GM19463 (cell line): ENCODE measurements around the gene SLC6A19.

Experiments used
- ATAC-seq: cut with Tn5 transposase; IDR thresholded peaks from one replicate; pipeline ENCODE4 v1.9.1; 2021; ENCODE audit warnings: mild to moderate bottlenecking, moderate library complexity; ENCODE audit not compliant: unreplicated experiment

The SLC6A19 gene

DNA sequence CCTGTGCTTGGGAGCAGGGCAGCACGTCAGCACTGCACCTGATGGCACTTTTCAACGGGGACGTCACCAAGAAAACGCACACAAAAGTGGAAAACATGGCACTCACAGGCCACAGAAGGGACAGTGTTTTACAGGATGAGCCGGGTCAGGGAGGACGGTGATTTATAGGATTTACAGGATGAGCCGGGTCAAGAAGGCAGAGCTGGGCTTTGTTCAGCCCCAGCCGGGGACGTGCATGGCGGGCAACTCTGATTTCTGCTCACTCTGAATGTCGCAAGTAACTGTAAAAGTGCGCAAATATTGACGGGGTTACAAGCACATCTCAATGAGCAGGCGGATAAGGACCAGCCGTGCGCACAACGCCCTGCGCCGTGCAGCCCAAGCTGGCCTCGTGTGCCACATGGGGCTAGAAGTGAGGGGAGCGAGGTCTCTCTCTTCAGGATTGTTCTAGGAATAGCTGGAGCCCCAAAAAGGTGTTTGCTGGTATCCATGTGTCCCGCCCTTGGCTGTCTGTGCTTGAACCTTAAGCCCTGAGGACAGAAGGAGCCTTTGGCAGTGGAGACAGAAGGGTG lies 40.2 kb downstream of the SLC6A19 start:
- ATAC-seq, result no peak

DNA sequence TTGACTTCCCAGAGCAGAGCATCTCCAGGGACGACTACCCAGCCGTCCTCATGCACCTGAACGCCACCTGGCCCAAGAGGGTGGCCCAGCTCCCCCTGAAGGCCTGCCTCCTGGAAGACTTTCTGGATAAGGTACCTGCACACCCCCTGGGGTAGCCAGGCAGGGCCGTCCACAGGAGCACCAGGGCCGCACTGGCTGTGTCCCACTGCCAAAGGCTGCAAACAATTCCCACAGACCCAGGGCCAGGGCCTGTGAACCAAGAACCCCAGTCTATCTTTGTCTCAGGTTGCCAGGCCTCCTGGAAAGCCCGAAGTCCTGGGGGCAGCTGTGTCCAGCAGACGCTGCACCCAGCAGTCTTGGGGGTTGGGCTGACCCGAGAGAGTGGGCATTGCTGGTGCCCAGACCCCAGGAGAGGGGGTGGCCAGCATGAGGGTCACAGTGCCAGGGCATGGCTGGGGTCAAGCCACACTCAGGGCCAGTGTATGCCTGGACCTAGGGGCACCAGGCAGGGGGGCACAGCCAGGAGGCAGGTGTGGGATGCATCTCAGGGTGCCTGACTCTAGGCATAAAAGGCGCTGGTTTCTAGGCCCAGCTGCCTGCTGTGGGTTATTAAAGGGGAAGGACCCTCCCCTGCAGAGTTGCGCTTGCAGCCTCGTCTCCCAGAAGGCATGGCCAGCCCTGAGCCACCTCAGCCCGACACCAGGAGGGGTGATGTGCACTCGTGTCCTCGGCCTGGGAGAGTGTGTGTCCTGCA lies 41.5 kb downstream of the SLC6A19 start:
- ATAC-seq, result no peak

DNA sequence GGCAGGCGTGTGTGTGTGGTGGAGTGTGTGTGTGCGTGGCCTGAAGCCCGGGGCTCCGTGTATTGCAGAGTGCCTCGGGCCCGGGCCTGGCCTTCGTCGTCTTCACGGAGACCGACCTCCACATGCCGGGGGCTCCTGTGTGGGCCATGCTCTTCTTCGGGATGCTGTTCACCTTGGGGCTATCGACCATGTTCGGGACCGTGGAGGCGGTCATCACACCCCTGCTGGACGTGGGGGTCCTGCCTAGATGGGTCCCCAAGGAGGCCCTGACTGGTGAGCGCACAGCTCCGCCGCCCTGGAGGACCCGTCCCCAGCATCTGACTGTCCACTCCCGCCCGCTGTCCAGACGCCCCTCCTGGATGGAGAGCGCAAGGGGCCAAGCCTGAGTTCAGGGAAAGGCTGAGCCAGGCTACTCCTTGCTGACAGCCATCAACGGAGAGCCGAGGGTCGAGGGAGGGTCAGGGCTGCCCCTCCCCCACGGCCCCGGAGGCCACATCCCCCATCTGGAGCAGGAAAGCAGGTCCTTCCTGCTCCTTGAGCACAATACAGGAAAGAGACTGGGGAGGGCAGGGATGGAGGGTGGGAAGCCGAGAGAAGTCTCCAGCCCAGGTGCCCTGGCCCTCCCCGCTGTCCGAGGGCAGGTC lies 42.2 kb downstream of the SLC6A19 start:
- no peak for ATAC-seq

DNA sequence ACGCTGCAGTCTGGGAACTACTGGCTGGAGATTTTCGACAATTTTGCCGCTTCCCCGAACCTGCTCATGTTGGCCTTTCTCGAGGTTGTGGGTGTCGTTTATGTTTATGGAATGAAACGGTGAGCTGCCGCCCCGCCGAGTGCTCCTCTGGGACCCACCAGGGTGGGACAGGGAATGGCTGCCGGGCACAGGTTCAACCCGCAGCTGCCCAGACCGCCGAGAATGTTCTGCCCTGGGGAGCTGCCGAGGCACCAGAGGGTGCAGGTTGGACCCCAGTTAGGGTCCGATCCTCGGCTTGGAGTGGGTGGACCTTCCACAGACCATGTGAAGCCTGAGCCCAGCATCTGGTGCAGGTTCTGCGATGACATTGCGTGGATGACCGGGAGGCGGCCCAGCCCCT lies 42.9 kb downstream of the SLC6A19 start:
- no peak for ATAC-seq

DNA sequence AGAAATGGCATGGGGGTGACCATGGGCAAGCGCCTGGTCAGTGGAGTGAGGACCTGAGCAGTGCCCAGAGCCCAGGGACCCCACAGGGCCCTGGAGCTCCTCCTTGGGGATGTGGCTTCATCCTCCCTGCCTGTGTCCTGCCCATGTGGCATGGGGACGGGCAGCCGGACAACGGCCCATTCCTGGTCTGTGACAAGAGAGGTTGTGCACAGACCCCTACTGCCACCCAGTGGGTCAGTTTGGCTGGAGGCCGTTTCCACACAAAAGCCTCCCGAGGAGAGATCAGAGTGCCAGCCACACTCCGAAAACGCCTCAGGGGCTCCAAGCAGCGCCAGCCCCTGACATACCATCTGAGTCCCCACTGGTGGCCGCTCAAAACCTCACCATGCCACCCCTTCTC lies 43.6 kb downstream of the SLC6A19 start:
- ATAC-seq, result no peak

DNA sequence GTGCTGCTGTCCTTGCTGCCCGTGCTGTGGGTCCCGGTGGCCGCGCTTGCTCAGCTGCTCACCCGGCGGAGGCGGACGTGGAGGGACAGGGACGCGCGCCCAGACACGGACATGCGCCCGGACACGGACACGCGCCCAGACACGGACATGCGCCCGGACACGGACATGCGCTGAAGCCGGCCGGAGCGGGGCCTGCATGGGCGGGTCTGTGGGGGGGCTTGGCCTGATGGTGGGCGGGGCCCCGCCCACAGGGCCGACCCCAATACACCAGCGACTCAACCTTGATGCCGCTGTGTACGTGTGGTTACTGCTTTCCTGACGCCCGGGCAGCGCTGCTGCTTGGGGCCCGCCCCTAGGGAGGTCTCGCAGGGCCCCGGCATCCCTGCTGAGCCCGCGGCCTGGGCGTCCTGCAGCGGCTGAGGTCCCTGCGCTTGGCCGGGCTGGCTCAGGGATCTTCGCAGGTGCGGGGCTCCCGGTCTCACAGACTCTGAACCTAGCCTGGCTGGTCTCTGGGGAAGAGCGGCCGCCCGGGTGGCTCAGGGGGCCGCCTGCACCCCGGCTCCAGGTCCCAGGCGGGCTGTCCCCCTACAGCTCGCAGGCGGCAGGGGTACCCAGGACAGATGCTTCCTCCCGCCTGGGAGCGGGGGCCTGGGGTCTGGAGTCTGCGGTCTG lies 44.6 kb downstream of the SLC6A19 start:
- ATAC-seq, result no peak

DNA sequence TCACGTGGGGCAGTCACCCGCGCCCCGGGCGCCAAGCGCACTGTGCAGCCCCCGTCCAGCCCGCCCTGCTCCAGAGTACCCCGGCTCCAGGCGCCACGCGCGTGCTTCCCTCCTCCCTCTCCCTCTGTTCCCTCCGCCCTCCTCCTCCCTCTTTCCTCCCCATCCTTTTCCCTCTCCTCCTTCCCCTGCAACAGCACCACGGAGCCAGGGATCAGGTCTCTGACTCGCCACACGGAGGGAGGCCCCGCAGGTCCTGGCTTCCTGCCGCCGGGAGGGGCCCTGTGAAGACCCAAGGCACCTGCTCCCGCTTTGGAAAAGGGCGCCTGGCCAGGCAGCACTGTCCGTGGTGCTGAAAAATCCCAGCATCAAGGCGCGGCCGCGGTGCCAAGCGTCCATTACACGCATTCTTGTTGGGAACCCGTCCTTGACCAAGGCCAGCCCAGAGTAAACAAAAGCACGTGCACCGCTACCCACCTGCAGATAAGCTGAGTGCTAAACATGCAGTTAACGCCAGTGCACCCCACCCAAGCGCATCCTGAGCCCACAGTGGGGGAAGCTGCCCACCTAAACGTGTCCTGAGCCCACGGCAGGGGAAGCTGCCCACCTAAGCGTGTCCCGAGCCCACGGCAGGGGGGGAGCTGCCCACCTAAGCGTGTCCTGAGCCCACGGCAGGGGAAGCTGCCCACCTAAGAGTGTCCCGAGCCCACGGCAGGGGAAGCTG lies 45.5 kb downstream of the SLC6A19 start:
- ATAC-seq, result no peak

DNA sequence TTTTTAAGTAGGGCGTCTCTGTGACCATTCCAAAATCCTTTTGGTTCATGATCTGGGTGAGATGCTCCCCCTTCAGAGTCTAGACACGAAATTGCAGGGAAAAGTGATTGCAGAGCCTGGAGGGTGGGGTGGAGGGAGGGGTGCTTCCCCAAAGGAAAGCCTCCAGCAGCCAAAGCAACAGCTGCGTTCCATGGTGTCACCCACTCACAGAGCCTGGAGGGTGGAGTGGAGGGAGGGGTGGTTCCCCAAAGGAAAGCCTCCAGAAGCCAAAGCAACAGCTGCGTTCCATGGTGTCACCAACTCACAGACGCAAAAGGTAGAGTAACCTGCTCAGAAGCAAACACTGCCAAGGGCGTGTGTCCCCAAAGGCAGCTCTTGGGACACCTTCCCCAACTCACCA lies 46.4 kb downstream of the SLC6A19 start:
- no peak for ATAC-seq

DNA sequence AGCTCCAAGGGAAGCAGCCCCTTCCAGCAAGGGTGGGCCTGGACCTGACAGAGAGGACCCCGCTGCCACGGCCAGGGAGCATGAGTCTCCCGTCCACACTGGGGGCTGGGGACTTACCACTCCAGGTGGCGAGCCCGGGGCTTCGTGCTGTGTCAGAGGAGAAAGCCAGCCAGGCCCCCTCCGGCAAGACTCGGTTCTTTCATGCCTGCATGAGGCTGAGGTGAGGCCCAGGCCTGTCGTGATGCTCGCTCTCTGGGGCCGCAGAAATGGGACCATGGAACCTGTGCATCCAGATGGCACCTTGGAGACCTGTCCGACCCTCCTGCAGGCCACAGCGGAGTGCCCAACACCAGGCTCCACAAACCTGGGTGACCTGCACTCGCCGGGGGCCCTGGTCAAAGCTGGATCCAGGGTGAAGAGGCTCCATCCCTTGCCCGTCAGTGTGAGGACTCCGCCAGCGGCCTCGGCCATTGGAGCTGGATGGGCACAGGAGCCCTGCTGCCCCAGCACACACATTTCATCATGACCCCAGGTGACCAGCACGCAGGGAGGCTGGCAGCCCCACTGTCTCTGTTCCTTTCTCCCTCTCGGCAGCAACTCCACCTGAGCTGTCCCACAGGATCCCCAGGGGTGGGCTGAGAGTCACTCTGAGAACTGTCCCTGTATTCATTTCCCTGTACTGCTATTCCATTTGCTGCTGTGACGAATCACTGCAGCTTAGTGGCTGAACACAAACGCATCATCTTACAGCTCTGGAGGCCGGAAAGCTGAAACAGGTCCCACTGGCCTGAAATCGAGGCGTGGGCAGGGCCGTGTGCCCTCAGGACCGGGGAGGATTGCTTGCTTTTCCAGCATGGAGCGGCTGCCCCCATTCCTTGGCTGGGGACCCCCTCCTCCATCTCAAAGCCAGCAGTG lies 48.2 kb downstream of the SLC6A19 start:
- no peak for ATAC-seq

DNA sequence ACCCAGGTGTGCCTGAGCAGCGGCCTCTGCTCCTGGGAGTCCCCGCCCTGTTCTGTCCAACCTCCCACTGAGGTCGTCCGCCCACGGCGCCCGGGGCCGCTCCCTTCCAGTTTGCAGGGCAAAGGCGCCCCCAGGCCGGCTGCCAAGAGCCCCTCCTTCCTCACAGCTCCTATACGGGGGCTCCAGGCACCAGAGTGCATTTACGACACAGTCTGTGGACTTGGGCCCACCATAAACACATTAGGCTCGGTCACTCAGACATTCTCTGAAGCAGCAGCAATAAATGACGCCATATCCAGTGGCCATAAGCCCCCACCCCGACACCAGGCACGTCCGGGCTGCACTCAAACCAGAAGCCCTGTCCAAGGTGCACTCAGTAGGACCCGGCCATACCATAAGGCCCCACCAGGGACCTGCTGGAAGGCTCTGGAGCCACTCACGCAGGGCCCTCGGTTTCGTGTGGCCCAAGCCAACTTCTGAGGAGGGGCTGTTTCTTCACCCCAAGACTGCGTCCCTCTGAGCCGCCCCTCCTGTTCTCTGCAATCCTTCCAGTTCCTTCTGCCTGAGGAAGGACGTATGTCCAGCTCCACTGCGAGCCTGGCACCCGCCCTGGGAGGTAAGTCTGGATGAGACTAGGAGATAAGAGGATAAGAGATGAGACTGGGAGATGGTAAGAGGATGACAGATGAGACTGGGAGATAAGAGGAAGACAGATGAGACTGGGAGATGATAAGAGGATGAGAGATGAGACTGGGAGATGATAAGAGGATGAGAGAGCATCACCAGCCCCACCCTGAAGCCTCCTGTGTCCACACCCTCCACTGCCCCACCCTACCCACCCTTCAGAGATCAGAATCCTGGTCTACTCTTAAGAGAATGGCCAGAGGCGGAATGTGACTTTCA lies 50.5 kb downstream of the SLC6A19 start:
- no peak for ATAC-seq

DNA sequence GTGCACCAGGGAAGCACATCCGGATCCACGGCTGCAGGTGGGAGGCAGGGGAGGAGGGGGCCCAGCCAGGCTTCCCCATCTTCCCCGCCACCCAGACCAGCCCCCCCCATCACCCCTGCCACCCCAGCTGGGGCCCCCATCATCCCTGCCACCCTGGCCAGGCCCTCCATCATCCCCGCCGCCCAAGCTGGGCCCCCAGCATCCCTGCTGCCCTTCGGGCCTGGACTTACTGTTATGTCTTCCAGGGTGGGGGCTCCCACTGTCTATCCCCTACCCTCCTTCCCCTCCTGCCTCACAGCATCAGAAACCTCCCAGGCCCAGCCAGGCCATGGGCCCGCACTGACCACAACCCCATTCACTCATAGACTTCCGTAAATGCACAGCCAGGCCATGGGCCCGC lies 51.3 kb downstream of the SLC6A19 start:
- ATAC-seq, result no peak

DNA sequence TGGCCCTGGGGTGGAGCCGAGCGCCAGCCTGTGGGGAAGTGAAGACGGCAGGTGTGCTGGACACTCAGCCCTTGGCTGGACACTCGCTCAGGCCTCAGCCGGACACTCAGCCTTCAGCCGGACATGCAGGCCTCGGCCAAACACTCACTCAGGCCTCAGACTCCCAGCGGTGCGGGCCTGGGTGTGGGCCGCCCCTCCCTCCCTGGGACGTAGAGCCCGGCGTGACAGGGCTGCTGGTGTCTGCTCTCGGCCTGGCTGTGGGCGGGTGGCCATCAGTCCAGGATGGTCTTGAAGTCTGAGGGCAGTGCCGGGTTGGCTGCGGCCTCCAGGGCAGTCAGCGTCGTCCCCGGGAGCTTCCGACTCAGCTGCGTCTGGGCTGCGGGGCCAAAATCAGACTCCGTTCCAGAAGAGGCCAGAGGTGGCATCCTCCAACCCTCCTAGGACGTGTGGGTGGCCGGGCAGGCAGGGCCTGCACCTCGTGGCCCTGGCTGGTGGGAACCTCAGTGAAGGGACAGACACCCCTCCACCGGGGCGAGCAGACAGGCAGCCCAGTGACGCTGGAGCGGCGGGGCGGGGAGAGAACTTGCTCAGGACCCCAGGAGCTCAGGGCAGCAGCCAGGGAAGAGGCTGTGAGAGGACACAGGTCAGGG lies 52.2 kb downstream of the SLC6A19 start:
- ATAC-seq, result no peak

DNA sequence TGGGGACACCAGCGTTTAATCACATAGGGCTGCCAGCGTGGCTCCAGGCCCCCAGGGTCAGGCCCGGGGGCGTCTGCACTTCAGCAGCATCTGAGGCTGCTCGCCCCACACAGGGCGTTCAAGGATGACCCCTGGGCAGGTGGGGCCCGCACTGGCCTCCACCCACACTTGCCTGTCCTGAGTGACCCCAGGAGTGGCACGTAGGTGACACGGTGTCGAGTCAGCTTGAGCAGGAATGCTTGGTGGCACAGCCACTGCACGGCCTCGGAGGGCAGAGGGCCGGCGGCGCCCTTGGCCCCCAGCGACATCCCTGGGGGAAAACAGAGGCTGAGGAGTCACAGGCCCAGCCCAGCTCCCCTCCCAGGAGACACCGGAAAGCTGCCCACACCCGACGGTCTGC lies 52.8 kb downstream of the SLC6A19 start:
- ATAC-seq, result no peak

DNA sequence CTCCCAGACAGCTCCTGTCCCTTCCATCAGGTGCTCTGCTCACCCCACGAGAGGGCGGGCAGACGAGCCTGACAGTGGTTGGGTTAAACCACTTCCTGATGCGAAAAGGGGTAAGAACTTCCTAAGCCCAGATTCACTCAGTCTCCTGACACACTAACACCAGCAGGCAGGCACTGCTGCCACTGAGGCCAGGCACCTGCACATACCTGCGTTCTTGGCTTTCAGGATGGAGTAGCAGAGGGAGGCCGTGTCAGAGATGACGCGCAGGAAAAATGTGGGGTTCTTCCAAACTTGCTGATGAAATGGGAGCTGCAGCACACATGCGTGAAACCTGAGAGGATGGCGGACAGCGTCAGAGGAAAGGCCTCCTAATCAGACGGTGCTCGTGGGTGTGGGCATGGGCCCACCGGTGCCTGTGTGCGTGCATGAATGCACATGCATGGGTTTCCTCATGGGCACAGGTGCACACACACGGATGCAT lies 53.7 kb downstream of the SLC6A19 start:
- no peak for ATAC-seq

DNA sequence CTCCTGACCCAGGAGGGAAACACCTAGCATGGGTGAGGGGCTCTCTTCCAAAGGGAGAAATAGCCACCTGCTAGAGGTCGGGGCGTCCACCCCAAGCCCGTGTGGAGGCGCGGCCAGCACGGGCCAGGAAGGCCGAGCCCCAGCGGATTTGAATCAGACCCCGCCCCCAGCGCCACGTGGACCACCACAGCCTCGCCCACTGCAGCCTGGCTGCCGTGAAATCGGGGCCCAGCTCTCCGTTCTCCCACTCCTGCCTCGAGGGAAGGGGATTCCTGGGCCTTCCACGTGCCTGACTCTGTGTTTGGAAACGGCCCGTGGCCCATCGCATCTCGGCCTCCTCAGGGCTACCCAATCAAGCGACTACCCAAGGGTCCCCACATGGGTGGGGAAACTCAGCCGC lies 55.4 kb downstream of the SLC6A19 start:
- ATAC-seq, result no peak

DNA sequence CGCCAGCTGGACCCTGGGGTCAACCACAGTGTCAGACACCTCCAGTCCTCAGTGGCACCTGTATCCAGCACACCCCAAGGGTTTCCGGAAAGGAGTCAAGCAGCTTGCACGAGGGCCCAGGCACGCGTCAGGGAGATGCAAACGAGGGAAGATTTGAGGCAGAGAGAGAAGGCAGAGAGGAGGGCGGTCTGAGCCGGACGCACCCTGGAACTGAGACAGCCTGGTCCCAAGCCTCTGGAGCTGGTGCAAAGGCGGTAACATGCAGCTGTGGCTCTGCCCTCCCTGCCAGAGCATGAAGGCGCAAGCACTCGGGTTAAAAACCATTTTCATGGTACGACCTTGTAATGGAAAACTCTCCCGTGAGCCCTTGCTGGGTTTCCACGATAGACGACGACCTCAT lies 56.0 kb downstream of the SLC6A19 start:
- no peak for ATAC-seq

DNA sequence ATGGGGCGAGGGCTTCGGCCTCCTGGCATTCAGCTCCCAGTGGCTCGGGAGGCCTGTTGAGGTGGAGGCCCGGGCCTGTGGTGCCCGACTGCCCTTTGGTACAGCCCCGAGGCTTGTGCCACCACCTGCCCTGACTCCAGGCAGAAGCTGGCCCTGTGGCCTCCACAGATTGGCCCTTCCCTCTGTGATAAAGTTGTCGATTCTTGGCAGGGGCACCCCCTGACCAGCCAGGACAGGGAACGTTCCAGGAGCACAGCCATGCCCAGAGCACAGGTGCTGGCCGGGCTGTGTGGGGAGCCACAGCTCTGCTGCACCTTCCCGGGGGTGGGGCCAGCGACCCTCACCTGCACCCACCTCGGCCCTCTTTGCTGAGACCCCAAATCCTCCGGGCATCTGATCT lies 56.4 kb downstream of the SLC6A19 start:
- no peak for ATAC-seq

DNA sequence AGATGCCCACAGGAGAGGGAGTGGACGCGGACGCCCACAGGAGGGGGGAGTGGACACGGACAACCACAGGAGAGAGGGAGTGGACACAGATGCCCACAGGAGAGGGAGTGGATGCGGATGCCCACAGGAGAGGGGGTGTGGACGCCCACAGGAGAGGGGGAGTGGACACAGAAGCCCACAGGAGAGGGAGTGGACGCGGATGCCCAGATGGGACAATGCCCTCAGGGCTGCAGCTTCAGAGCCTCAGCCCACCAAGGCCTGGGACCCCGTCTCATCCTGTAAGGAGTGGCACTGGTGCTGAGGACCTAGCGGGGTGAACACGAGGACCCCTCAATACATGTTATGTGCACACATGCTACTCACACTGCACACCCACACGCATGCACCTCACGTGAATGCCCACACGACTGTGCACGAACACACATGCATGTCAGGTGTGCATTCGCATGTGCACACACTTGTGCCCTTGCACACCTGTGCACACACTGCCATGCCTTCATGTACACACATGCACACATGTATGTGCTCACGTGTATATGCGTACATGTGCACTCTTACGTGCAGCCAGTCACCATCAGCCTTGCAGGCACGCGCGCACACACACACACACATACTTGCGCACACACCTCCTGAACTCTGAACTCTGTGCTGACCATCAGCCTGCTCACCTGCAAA lies 58.5 kb downstream of the SLC6A19 start:
- no peak for ATAC-seq
